ENCODE data around the gene WDR11. TPM values are rescaled to one million over a fixed set of nuclear protein-coding genes. Genes with fewer than 3 reads are reported as not detected.

WDR11 gene
- total RNA-seq, 4 donors from 2014 or later: 35.0 to 44.9 (median 35.7) TPM

GRCh38 chr10:120941501-120941900, 90.3 kb downstream of the WDR11 start:
- TF ChIP-seq CTCF (IDR thresholded peaks at IDR 0.05) (no peak), POLR2A (IDR thresholded peaks at IDR 0.05; ENCODE audit: low read depth) (no peak), POLR2AphosphoS5 (IDR thresholded peaks at IDR 0.05) (no peak), EP300 (IDR thresholded peaks at IDR 0.05) (no peak)
- Histone ChIP-seq H3K4me1 (peaks cover 2 to 23% (median 19%) of the 10 kb centered on the region in 4 donors), H3K9me3 (no peaks in the 10 kb centered on the region), H3K27me3 (peaks cover 0 to 6% (median 0%) of the 10 kb centered on the region in 4 donors), H3K27ac (replicated peaks in 1 of 4) (no peak overlapping the region), H3K4me3 (no peak overlapping the region), H3K36me3 (no peaks in the 10 kb centered on the region)
- no peak for DNase-seq (ENCODE audit: extremely low spot score)
- intact Hi-C loops (cut with DNase I): loop anchor here (5.0 kb wide), 2 partner anchors 946 to 961 kb away; no protein-coding TSS in a partner anchor
- 83% methylated on average over 5 of the region's 5 CpGs for WGBS

GRCh38 chr10:120942806-120943413, 91.7 kb downstream of the WDR11 start:
- TF ChIP-seq CTCF (IDR thresholded peaks at IDR 0.05) (peak; percentile 85 to 90 (median 90)), POLR2A (IDR thresholded peaks at IDR 0.05; ENCODE audit: low read depth) (no peak), EP300 (IDR thresholded peaks at IDR 0.05) (no peak)
- peaks cover 0 to 6% (median 0%) of the 10 kb centered on the region in 4 donors for H3K27me3 ChIP-seq
- intact Hi-C loops (cut with DNase I): loop anchor here (2.0 to 5.0 kb wide), 4 partner anchors 666 to 959 kb away; no protein-coding TSS in a partner anchor
- peak overlapping the region in 1 of 4 donors; percentile 35 for H3K27ac ChIP-seq (replicated peaks in 1 of 4)
- H3K4me3 ChIP-seq: peak overlapping the region in 1 of 4 donors; percentile 15
- WGBS: 14% methylated on average over 23 of the region's 23 CpGs
- H3K4me1 ChIP-seq: peaks cover 2 to 26% (median 23%) of the 10 kb centered on the region in 4 donors
- DNase-seq (ENCODE audit: extremely low spot score): no peak
- no peaks in the 10 kb centered on the region for H3K9me3 ChIP-seq
- H3K36me3 ChIP-seq: no peaks in the 10 kb centered on the region

GRCh38 chr10:120943542-120943941, 92.4 kb downstream of the WDR11 start:
- Histone ChIP-seq H3K27ac (replicated peaks in 1 of 4) (peak overlapping the region in 1 of 4 donors; percentile 35), H3K27me3 (peaks cover 0 to 6% (median 0%) of the 10 kb centered on the region in 4 donors), H3K9me3 (no peaks in the 10 kb centered on the region), H3K36me3 (no peaks in the 10 kb centered on the region), H3K4me1 (peaks cover 2 to 26% (median 23%) of the 10 kb centered on the region in 4 donors), H3K4me3 (no peak overlapping the region)
- intact Hi-C loops (cut with DNase I): loop anchor here (2.0 to 5.0 kb wide), 4 partner anchors 665 to 959 kb away; no protein-coding TSS in a partner anchor
- no peak for TF ChIP-seq POLR2AphosphoS5 (IDR thresholded peaks at IDR 0.05)
- TF ChIP-seq POLR2A (IDR thresholded peaks at IDR 0.05; ENCODE audit: low read depth): no peak
- no peak for TF ChIP-seq EP300 (IDR thresholded peaks at IDR 0.05)
- TF ChIP-seq CTCF (IDR thresholded peaks at IDR 0.05): no peak
- DNase-seq (ENCODE audit: extremely low spot score): no peak
- 100% methylated on average over 2 of the region's 6 CpGs for WGBS

GRCh38 chr10:120944586-120945125, 93.5 kb downstream of the WDR11 start:
- no peak for TF ChIP-seq POLR2AphosphoS5 (IDR thresholded peaks at IDR 0.05)
- TF ChIP-seq EP300 (IDR thresholded peaks at IDR 0.05): no peak
- no peak for TF ChIP-seq POLR2A (IDR thresholded peaks at IDR 0.05; ENCODE audit: low read depth)
- TF ChIP-seq CTCF (IDR thresholded peaks at IDR 0.05): no peak
- no peaks in the 10 kb centered on the region for H3K9me3 ChIP-seq
- H3K27ac ChIP-seq (replicated peaks in 1 of 4): peak overlapping the region in 1 of 4 donors; percentile 79
- no peaks in the 10 kb centered on the region for H3K36me3 ChIP-seq
- peaks cover 0 to 14% (median 0%) of the 10 kb centered on the region in 4 donors for H3K27me3 ChIP-seq
- 79% methylated on average over 2 of the region's 4 CpGs for WGBS
- no peak for DNase-seq (ENCODE audit: extremely low spot score)
- peaks cover 11 to 37% (median 33%) of the 10 kb centered on the region in 4 donors for H3K4me1 ChIP-seq
- intact Hi-C loops (cut with DNase I): loop anchor here (5.0 kb wide), 2 partner anchors 943 to 958 kb away; no protein-coding TSS in a partner anchor
- H3K4me3 ChIP-seq: no peak overlapping the region

Measured in esophagus muscularis mucosa (tissue), 4 donors.